Type B pancreatic cell (in vitro differentiated cells): ENCODE results near the gene KLRC3. TPM values are rescaled to one million over a fixed set of nuclear protein-coding genes. Genes with fewer than 3 reads are reported as not detected.
"Not testable (repeated sequence)": the region's sequence is repeated elsewhere in the genome, so short reads cannot be mapped to it uniquely, and the experiment has no call there.

Experiments
- DNase-seq: peaks from one replicate; pipeline ENCODE4 v3.0.0; 2021; ENCODE audit warnings: mixed read lengths; ENCODE audit not compliant: unreplicated experiment; ENCODE audit errors: extremely low spot score
- H3K27ac Mint-ChIP-seq: 2 replicates; pipeline ENCODE4 v1.8.0; 2021; ENCODE audit warnings: mild to moderate bottlenecking, mixed read lengths
- H3K27me3 Mint-ChIP-seq: 2 replicates; pipeline ENCODE4 v1.8.0; 2021; ENCODE audit warnings: mixed read lengths
- H3K36me3 Mint-ChIP-seq: 2 replicates; pipeline ENCODE4 v1.8.0; 2021; ENCODE audit warnings: mixed read lengths
- H3K4me1 Mint-ChIP-seq: one replicate; pipeline ENCODE4 v1.8.0; 2021; ENCODE audit warnings: mixed read lengths; ENCODE audit not compliant: unreplicated experiment
- H3K4me3 Mint-ChIP-seq: 2 replicates; pipeline ENCODE4 v1.8.0; 2021; ENCODE audit warnings: mild to moderate bottlenecking, mixed read lengths
- H3K9me3 Mint-ChIP-seq: 2 replicates; pipeline ENCODE4 v1.8.0; 2021; ENCODE audit warnings: mixed read lengths
- CTCF ChIP-seq: fragments of 200-600 bp; sonication (generic); conservative IDR thresholded peaks from 2 replicates; pipeline ENCODE4 v1.5.0; 2021; ENCODE audit warnings: antibody characterized with exemption, mild to moderate bottlenecking
- total RNA-seq: library from RNA; stranded (reverse); gene quantifications from 2 replicates; pipeline ENCODE4 v1.2.1, GENCODE V29; 2021; ENCODE audit warnings: low replicate concordance

KLRC3 gene
- total RNA-seq, 1 donor from 2014 or later: not detected

GRCh38 chr12:10454531-10454930 lies 34.1 kb upstream of the KLRC3 start:
- H3K4me3 Mint-ChIP-seq: no peak overlapping the region
- TF ChIP-seq CTCF: no peak
- H3K27me3 Mint-ChIP-seq: peaks cover 3% of the 10 kb centered on the region
- no peaks in the 10 kb centered on the region for H3K4me1 Mint-ChIP-seq
- H3K9me3 Mint-ChIP-seq: peaks cover 24% of the 10 kb centered on the region
- no peak overlapping the region for H3K27ac Mint-ChIP-seq
- peaks cover 3% of the 10 kb centered on the region for H3K36me3 Mint-ChIP-seq
- no peak for DNase-seq

GRCh38 chr12:10453156-10453555 lies 32.8 kb upstream of the KLRC3 start, which contains the start of gene KLRC1:
Gene KLRC1 (minus strand): TSS chr12:10453377. CDS start chr12:10451156, 2,221 bp downstream.
- Mint-ChIP-seq H3K9me3 (peaks cover 24% of the 10 kb centered on the region), H3K27ac (no peak within 1 kb of the TSS), H3K27me3 (peaks cover 3% of the 10 kb centered on the region), H3K4me3 (no peak within 1 kb of the TSS), H3K36me3 (peaks cover 3% of the 10 kb centered on the region), H3K4me1 (no peaks in the 10 kb centered on the region)
- no peak for DNase-seq
- no peak for TF ChIP-seq CTCF

GRCh38 chr12:10448236-10448635 lies 27.8 kb upstream of the KLRC3 start:
- H3K27me3 Mint-ChIP-seq: no peaks in the 10 kb centered on the region
- no peak overlapping the region for H3K27ac Mint-ChIP-seq
- H3K36me3 Mint-ChIP-seq: no peaks in the 10 kb centered on the region
- TF ChIP-seq CTCF: no peak
- H3K4me3 Mint-ChIP-seq: no peak overlapping the region
- no peaks in the 10 kb centered on the region for H3K9me3 Mint-ChIP-seq
- no peak for DNase-seq
- no peaks in the 10 kb centered on the region for H3K4me1 Mint-ChIP-seq

- H3K27ac Mint-ChIP-seq: not testable (repeated sequence)
Observed at GRCh38 chr12:10446052-10446451, 25.7 kb upstream of the KLRC3 start.

GRCh38 chr12:10441144-10441543 lies 20.7 kb upstream of the KLRC3 start:
- H3K9me3 Mint-ChIP-seq, H3K4me3 Mint-ChIP-seq, H3K36me3 Mint-ChIP-seq, DNase-seq, H3K4me1 Mint-ChIP-seq, H3K27me3 Mint-ChIP-seq, H3K27ac Mint-ChIP-seq: not testable (repeated sequence)

More at GRCh38 chr12:10446052-10446451, 25.7 kb upstream of the KLRC3 start:
- not testable (repeated sequence) for H3K4me1 Mint-ChIP-seq, H3K4me3 Mint-ChIP-seq, H3K27me3 Mint-ChIP-seq, H3K36me3 Mint-ChIP-seq, DNase-seq, H3K9me3 Mint-ChIP-seq

GRCh38 chr12:10439608-10440274 lies 19.3 kb upstream of the KLRC3 start:
- H3K9me3 Mint-ChIP-seq, H3K4me1 Mint-ChIP-seq, H3K4me3 Mint-ChIP-seq, H3K36me3 Mint-ChIP-seq, H3K27ac Mint-ChIP-seq, DNase-seq, H3K27me3 Mint-ChIP-seq: not testable (repeated sequence)

GRCh38 chr12:10437601-10438000 lies 17.2 kb upstream of the KLRC3 start:
- H3K4me1 Mint-ChIP-seq, H3K27ac Mint-ChIP-seq, H3K27me3 Mint-ChIP-seq: not testable (repeated sequence)

GRCh38 chr12:10435816-10436215 lies 15.4 kb upstream of the KLRC3 start, which contains the start of gene KLRC2:
Gene KLRC2 (minus strand): TSS chr12:10436010. CDS start chr12:10435986, 24 bp downstream.
- not testable (repeated sequence) for H3K9me3 Mint-ChIP-seq, DNase-seq, H3K27me3 Mint-ChIP-seq, H3K36me3 Mint-ChIP-seq, H3K4me1 Mint-ChIP-seq, H3K4me3 Mint-ChIP-seq, H3K27ac Mint-ChIP-seq

More at GRCh38 chr12:10437601-10438000, 17.2 kb upstream of the KLRC3 start:
- not testable (repeated sequence) for H3K36me3 Mint-ChIP-seq, DNase-seq, H3K9me3 Mint-ChIP-seq, H3K4me3 Mint-ChIP-seq

GRCh38 chr12:10430623-10431022 lies 10.2 kb upstream of the KLRC3 start:
- not testable (repeated sequence) for H3K4me3 Mint-ChIP-seq, H3K4me1 Mint-ChIP-seq, DNase-seq, H3K27ac Mint-ChIP-seq, H3K9me3 Mint-ChIP-seq, H3K27me3 Mint-ChIP-seq, H3K36me3 Mint-ChIP-seq

- H3K27me3 Mint-ChIP-seq, H3K4me1 Mint-ChIP-seq, H3K27ac Mint-ChIP-seq, H3K9me3 Mint-ChIP-seq, DNase-seq, H3K4me3 Mint-ChIP-seq, H3K36me3 Mint-ChIP-seq: not testable (repeated sequence)
Observed at GRCh38 chr12:10425938-10426337, 5.5 kb upstream of the KLRC3 start.

- H3K4me1 Mint-ChIP-seq, H3K4me3 Mint-ChIP-seq, H3K27ac Mint-ChIP-seq, H3K36me3 Mint-ChIP-seq, H3K9me3 Mint-ChIP-seq, DNase-seq, H3K27me3 Mint-ChIP-seq: not testable (repeated sequence)
Observed at GRCh38 chr12:10424260-10424899, 4.0 kb upstream of the KLRC3 start.
